Endothelial cell of umbilical vein (primary cell): Measurements from ENCODE around the gene DMD.

Experiments
- CTCF ChIP-seq, 2 donors: IDR thresholded peaks; 1 replicate in 1 of 2; 2 replicates in 1 of 2; pipeline ENCODE4 v1.5.1; 2011; ENCODE audit warnings: low read length in 2 of 2, mild to moderate bottlenecking in 2 of 2, moderate library complexity in 2 of 2, control low read depth in 1 of 2, inconsistent platforms in 1 of 2, low read depth in 1 of 2; ENCODE audit not compliant: insufficient read depth in 1 of 2; ENCODE audit errors: extremely low read depth in 1 of 2
- JUN ChIP-seq: IDR thresholded peaks from 2 replicates; pipeline ENCODE4 v1.6.1; 2011; ENCODE audit warnings: borderline replicate concordance, low read depth; ENCODE audit not compliant: insufficient read length, insufficient read depth
- MYC ChIP-seq: IDR thresholded peaks from one replicate; pipeline ENCODE4 v1.6.1; 2011; ENCODE audit warnings: mild to moderate bottlenecking, low read depth, low read length
- POLR2AphosphoS5 ChIP-seq: IDR thresholded peaks from 2 replicates; pipeline ENCODE4 v1.6.1; 2012; ENCODE audit warnings: low read depth, mild to moderate bottlenecking, control low read depth, low read length, moderate library complexity; ENCODE audit not compliant: insufficient read depth

- TF ChIP-seq CTCF (IDR thresholded peaks at IDR 0.05; ENCODE audit: extremely low read depth in 1 of 2, insufficient read depth in 1 of 2, low read depth in 1 of 2, low read length in 2 of 2) (no peak), POLR2AphosphoS5 (no peak), MYC (no peak), JUN (no peak)
Observed at GRCh38 chrX:31449081-31449480, 1762.3 kb downstream of the DMD start.
